HG03196 (cell line): ENCODE measurements around the gene ORM1.
"Not testable (repeated sequence)": the region's sequence is repeated elsewhere in the genome, so short reads cannot be mapped to it uniquely, and the experiment has no call there.

ENCODE experiments used
- ATAC-seq: cut with Tn5 transposase; IDR thresholded peaks from one replicate; pipeline ENCODE4 v1.9.1; 2021; ENCODE audit not compliant: unreplicated experiment

Gene ORM1

GRCh38 chr9:114304416-114305188, 18.3 kb upstream of the ORM1 start:
- ATAC-seq, result no peak

DNA sequence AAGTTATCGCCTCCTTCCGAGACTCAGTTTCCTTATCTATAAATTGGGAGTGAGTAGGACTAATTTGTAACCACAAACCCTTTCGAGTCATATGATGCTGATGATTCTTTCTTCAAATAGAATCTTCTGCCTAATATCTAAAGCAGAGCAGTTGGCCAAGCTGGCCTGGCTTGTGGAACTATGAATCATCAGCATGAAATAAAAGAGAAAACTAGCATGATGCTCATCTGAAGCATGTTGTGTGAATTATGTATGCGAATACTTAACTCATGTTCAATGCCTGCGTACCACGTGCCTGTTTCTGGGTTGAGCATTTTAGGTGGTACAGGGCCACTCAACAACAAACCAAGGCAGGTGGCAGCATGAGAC, 15.0 kb upstream of the ORM1 start:
- no peak for ATAC-seq

DNA sequence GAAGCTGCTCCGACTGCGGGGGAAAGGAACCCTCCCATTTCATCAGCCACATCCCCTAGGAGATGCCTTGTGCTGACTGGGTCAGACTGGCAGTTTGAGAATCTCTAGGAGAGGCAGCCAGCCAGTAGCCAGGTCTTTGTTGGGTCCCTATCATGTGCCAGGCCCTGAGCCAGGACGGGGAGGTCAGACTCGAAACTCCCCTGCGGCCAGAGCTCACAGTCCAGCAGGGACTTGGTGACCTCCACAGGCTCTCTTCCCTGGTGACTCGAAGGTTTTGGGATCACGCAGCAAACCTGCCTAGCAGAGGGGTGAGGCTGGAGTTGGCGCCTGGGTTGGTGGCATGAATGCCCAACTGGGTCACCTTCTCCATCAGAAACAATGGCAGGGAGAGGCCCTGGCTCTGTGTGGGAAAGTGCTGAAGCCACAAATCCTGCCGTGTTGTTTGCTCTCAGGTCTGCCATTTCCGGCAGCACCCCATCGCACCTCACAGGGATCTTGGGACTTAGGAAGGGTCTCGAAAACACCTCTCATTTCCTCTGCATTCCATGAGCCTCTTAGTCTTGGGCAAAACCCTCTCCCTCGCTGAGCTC, 14.4 kb upstream of the ORM1 start:
- no peak for ATAC-seq

DNA sequence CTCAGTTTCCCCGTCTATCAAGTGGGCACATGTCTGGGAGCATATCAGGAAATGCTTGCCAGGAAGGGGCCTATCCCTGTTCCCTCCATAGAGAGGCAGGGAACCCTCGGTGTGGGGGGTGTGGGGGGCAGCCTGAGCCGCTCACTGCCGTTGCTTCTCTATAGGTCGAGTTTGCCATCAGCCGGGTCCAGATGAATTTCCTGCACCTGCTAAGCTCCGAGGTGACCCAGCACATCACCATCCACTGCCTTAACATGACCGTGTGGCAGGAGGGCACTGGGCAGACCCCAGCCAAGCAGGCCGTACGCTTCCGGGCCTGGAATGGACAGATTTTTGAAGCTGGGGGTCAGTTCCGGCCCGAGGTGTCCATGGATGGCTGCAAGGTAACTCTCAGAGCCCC, 13.8 kb upstream of the ORM1 start:
- no peak for ATAC-seq

GRCh38 chr9:114310471-114311450, 12.1 kb upstream of the ORM1 start:
- no peak for ATAC-seq

DNA sequence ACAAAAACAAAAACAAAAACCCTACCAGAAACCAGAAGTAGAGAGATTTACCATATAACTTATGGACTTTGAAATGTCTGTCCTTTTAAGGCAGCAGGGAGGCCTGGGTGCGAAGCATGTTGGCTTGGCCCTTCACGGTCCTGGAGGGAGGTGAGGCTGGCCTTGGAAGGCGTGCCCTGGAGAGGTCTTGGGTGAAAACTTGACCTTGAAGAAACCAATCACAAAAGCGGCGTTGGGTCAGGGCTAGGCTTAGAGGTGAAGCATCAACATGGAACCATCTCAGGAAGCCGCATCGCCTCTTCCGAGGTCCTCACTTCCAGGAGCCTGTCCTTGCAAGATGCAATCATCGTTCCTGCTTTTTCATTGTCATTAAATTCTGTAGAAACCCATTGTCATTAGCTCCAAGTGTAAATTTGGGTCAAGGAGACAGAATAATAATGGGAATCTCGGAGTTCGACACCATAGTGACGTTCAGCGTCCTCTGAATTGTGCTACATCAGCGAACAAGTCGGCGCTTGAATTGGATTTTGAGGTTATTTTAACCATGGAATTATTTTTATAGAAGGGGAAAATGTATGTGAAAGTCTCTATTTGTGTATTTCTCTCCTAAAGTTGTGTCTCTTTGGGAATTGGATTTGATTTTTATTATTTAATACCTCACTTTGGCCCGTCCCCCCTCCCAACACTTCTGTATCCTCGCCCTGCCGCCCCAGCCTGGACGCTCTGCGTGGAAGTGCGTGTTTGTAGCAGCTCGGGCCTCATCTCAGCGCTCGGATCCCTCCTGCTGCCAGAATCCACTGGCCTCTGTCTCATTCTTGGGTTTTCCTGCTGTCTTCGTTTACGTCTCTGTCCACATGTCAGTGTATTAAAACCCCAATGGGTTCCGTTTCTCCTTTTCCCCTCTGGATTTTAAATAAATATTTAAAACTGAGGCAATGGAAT, 11.1 kb upstream of the ORM1 start:
- no peak for ATAC-seq

GRCh38 chr9:114312513-114312875, 10.4 kb upstream of the ORM1 start:
- ATAC-seq, result no peak

DNA sequence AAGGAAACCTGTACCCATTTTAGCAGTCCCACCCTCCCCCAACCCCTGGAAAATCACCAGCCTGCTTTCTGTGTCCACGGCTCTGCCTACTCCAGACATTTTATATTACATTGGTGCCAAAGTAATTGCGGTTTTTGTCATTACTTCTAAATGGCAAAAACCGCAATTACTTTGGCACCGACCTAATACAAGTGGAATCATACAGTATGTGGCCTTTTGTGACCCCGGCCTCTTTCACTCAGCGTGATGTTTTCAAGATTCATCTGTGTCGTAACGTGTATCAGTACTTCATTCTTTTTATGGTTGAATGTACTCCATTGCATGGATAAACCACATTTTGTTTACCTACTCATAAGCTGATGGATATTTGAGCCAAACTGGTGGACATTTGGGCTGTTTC, 9.7 kb upstream of the ORM1 start:
- no peak for ATAC-seq

DNA sequence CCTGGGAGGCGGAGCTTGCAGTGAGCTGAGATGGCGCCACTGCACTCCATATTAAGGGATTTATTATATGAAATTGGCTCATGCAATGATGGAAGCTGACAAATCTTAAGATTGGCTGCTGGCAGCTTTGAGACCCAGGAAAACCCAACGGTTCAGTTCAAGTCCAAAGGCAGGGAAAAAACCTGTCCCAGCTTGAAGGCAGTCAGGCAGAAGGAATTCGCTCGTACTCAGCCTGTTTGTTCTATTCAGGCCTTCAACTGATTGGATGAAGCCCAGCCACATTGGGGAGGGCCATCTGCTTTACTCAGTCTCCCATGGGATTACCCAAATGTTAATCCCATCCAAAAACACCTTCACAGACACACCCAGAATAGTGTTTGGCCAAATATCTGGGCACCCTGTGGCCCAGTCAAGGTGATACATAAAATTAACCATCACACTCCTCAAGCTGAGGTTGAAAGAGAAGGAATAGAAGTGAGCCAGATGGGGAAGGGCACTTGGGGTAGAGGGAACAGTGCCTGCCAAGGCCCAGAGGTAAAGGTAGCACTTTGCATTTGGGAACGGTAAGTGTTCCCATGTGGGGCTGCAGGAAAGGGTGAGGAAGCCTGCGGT, 8.5 kb upstream of the ORM1 start:
- no peak for ATAC-seq

GRCh38 chr9:114314881-114315722, 7.8 kb upstream of the ORM1 start:
- ATAC-seq, result no peak

GRCh38 chr9:114315723-114316363, 7.1 kb upstream of the ORM1 start:
- no peak for ATAC-seq

GRCh38 chr9:114316605-114317230, 6.2 kb upstream of the ORM1 start:
- ATAC-seq, result no peak

- no peak for ATAC-seq
Observed at GRCh38 chr9:114317665-114318357, 5.1 kb upstream of the ORM1 start.

GRCh38 chr9:114318416-114318815, 4.5 kb upstream of the ORM1 start:
- no peak for ATAC-seq

- no peak for ATAC-seq
Observed at GRCh38 chr9:114319147-114319546, 3.8 kb upstream of the ORM1 start.

DNA sequence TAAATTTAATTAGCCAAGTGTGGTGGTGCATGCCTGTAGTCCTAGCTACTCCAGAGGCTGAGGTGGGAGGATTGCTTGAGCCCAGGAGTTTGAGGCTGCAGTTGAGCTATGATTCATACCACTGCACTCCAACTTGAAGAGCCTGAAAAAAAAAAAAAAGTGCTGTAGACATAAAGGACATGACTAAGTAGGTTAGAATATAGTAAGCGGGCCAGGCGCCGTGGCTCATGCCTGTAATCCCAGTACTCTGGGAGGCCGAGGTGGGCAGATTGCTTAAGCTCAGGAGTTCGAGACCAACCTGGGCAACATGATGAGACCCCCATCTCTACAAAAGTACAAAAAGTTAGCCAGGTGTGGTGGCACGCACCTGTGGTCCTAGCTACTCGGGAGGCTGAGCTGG, 2.2 kb upstream of the ORM1 start:
- ATAC-seq, result not testable (repeated sequence)

GRCh38 chr9:114321759-114322158, 1.1 kb upstream of the ORM1 start:
- ATAC-seq, result no peak
